CD4-positive, alpha-beta memory T cell (primary cell): ENCODE measurements around the gene OTUD6A. TPM values are rescaled to one million over a fixed set of nuclear protein-coding genes. Genes with fewer than 3 reads are reported as not detected.

Source experiments
- CTCF ChIA-PET: fragments of 350-600 bp; sonication (Branson Sonifier 250); formaldehyde crosslinking; loops from one replicate; lab custom pipeline; 2021; ENCODE audit warnings: inconsistent platforms; ENCODE audit not compliant: partially characterized antibody; lab: Charles Lee
- POLR2A ChIA-PET: fragments of 350-600 bp; sonication (Branson Sonifier 250); formaldehyde crosslinking; loops from one replicate; lab custom pipeline; 2021; ENCODE audit not compliant: partially characterized antibody; lab: Charles Lee
- DNase-seq, 5 donors: peaks; one replicate each; pipeline versions ENCODE4 v3.0.0 to v3.0.0-alpha.2; 2020 to 2022; ENCODE audit warnings: mixed read lengths in 1 of 5
- H3K27ac ChIP-seq: one replicate; pipeline ENCODE4 v1.7.0; 2013; ENCODE audit warnings: low read depth, low read length
- H3K27me3 ChIP-seq: 2 replicates; pipeline ENCODE4 v1.7.0; 2013; ENCODE audit warnings: mild to moderate bottlenecking, low read length, moderate library complexity; ENCODE audit not compliant: insufficient read depth
- H3K36me3 ChIP-seq: 2 replicates; pipeline ENCODE4 v1.7.0; 2013; ENCODE audit warnings: mild to moderate bottlenecking, low read length, moderate library complexity; ENCODE audit not compliant: insufficient read depth
- H3K4me1 ChIP-seq: 2 replicates; pipeline ENCODE4 v1.7.0; 2013; ENCODE audit warnings: mild to moderate bottlenecking, low read length, moderate library complexity; ENCODE audit not compliant: insufficient read depth
- H3K4me3 ChIP-seq, 2 donors: one replicate each; pipeline ENCODE4 v1.7.0; 2013; ENCODE audit warnings: low read length in 2 of 2, mild to moderate bottlenecking in 1 of 2
- H3K9me3 ChIP-seq, 2 donors: one replicate each; pipeline ENCODE4 v1.7.0; 2013; ENCODE audit warnings: low read length in 2 of 2, control low read depth in 1 of 2; ENCODE audit not compliant: control insufficient read depth in 1 of 2
- H3K27ac Mint-ChIP-seq, 7 donors: one replicate each; pipeline ENCODE4 v1.8.0; 2020 to 2021; ENCODE audit warnings: mixed read lengths in 7 of 7, mild to moderate bottlenecking in 6 of 7, inconsistent platforms in 3 of 7, moderate library complexity in 3 of 7
- H3K27me3 Mint-ChIP-seq, 2 donors: one replicate each; pipeline ENCODE4 v1.8.0; 2020 to 2021; ENCODE audit warnings: mixed read lengths in 2 of 2
- H3K36me3 Mint-ChIP-seq, 2 donors: one replicate each; pipeline ENCODE4 v1.8.0; 2020 to 2021; ENCODE audit warnings: mixed read lengths in 2 of 2, inconsistent platforms in 1 of 2, mild to moderate bottlenecking in 1 of 2
- H3K4me1 Mint-ChIP-seq, 4 donors: one replicate each; pipeline ENCODE4 v1.8.0; 2020 to 2021; ENCODE audit warnings: mixed read lengths in 4 of 4, mild to moderate bottlenecking in 1 of 4
- H3K4me3 Mint-ChIP-seq, 8 donors: one replicate each; pipeline ENCODE4 v1.8.0; 2020 to 2021; ENCODE audit warnings: mixed read lengths in 8 of 8, mild to moderate bottlenecking in 7 of 8, moderate library complexity in 6 of 8, inconsistent platforms in 3 of 8
- H3K9me3 Mint-ChIP-seq, 8 donors: one replicate each; pipeline ENCODE4 v1.8.0; 2020 to 2021; ENCODE audit warnings: mixed read lengths in 8 of 8, mild to moderate bottlenecking in 5 of 8, inconsistent platforms in 3 of 8, moderate library complexity in 1 of 8
- intact Hi-C: fragments of 100-400 bp; cut with micrococcal nuclease; formaldehyde crosslinking; loops from one replicate; pipeline ENCODE4 v1.15.1; 2023
- polyA plus RNA-seq, 2 donors: library from polyadenylated mRNA; unstranded; fragments of 300-500 nt; fragmentation: Illumina TruSeq; gene quantifications; one replicate each; pipeline ENCODE4 v1.2.3, GENCODE V29; 2021
- total RNA-seq, 2 experiments: library from RNA; stranded (reverse); gene quantifications; one replicate each; pipeline ENCODE4 v1.2.3, GENCODE V29; 2021

OTUD6A gene
- total and polyA plus RNA-seq, 4 experiments from 2014 or later: not detected

- no peak for DNase-seq
- Mint-ChIP-seq H3K4me3 (no peak overlapping the region), H3K36me3 (no peaks in the 10 kb centered on the region), H3K27me3 (no peaks in the 10 kb centered on the region), H3K9me3 (peaks cover 0 to 1% (median 0%) of the 10 kb centered on the region in 8 donors), H3K4me1 (peaks cover 5 to 15% (median 6%) of the 10 kb centered on the region in 4 donors), H3K27ac (no peak overlapping the region)
- no peak overlapping the region for H3K27ac ChIP-seq
- intact Hi-C loops: no loop called here
- H3K36me3 ChIP-seq: no peaks in the 10 kb centered on the region
- no peaks in the 10 kb centered on the region for H3K9me3 ChIP-seq
- H3K4me1 ChIP-seq: peaks cover 12% of the 10 kb centered on the region
- ChIA-PET POLR2A (no interaction called here), CTCF (no interaction called here)
- no peaks in the 10 kb centered on the region for H3K27me3 ChIP-seq
- no peak overlapping the region for H3K4me3 ChIP-seq
Measured at GRCh38 chrX:70034646-70035045, 27.6 kb upstream of the OTUD6A start.

- Histone ChIP-seq H3K4me1 (no peaks in the 10 kb centered on the region), H3K27me3 (no peaks in the 10 kb centered on the region), H3K9me3 (no peaks in the 10 kb centered on the region), H3K36me3 (no peaks in the 10 kb centered on the region), H3K4me3 (no peak overlapping the region), H3K27ac (no peak overlapping the region)
- intact Hi-C loops: no loop called here
- Mint-ChIP-seq H3K36me3 (no peaks in the 10 kb centered on the region), H3K4me1 (no peaks in the 10 kb centered on the region), H3K4me3 (no peak overlapping the region), H3K27me3 (no peaks in the 10 kb centered on the region), H3K27ac (no peak overlapping the region), H3K9me3 (no peaks in the 10 kb centered on the region)
- ChIA-PET CTCF (no interaction called here), POLR2A (no interaction called here)
- DNase-seq: no peak
Measured at GRCh38 chrX:70038515-70038914, 23.7 kb upstream of the OTUD6A start.

- Histone ChIP-seq H3K4me3 (no peak overlapping the region), H3K27me3 (no peaks in the 10 kb centered on the region), H3K36me3 (no peaks in the 10 kb centered on the region), H3K27ac (no peak overlapping the region), H3K4me1 (no peaks in the 10 kb centered on the region), H3K9me3 (no peaks in the 10 kb centered on the region)
- no peaks in the 10 kb centered on the region for H3K4me1 Mint-ChIP-seq
- H3K27me3 Mint-ChIP-seq: no peaks in the 10 kb centered on the region
- no peak overlapping the region for H3K4me3 Mint-ChIP-seq
- CTCF ChIA-PET: interaction anchor here (1.8 kb wide), 1 partner anchor 12 kb away, joined by 5 read pairs; no protein-coding TSS in a partner anchor
- intact Hi-C loops: no loop called here
- H3K36me3 Mint-ChIP-seq: no peaks in the 10 kb centered on the region
- POLR2A ChIA-PET: no interaction called here
- H3K9me3 Mint-ChIP-seq: no peaks in the 10 kb centered on the region
- no peak overlapping the region for H3K27ac Mint-ChIP-seq
- no peak for DNase-seq
Measured at GRCh38 chrX:70038951-70039350, 23.3 kb upstream of the OTUD6A start.

GRCh38 chrX:70039758-70040157, 22.5 kb upstream of the OTUD6A start:
- no peaks in the 10 kb centered on the region for H3K36me3 Mint-ChIP-seq
- no peaks in the 10 kb centered on the region for H3K4me1 Mint-ChIP-seq
- no peak overlapping the region for H3K27ac Mint-ChIP-seq
- intact Hi-C loops: no loop called here
- Histone ChIP-seq H3K4me1 (no peaks in the 10 kb centered on the region), H3K36me3 (no peaks in the 10 kb centered on the region), H3K27me3 (no peaks in the 10 kb centered on the region), H3K27ac (no peak overlapping the region), H3K4me3 (no peak overlapping the region), H3K9me3 (no peaks in the 10 kb centered on the region)
- ChIA-PET POLR2A (no interaction called here), CTCF (interaction anchor here (1.8 kb wide), 1 partner anchor 13 kb away, joined by 5 read pairs; no protein-coding TSS in a partner anchor)
- H3K9me3 Mint-ChIP-seq: no peaks in the 10 kb centered on the region
- no peak overlapping the region for H3K4me3 Mint-ChIP-seq
- H3K27me3 Mint-ChIP-seq: no peaks in the 10 kb centered on the region
- DNase-seq: no peak

- intact Hi-C loops: no loop called here
- Mint-ChIP-seq H3K4me3 (no peak overlapping the region), H3K27ac (peak overlapping the region in 1 of 7 donors; percentile 45), H3K27me3 (no peaks in the 10 kb centered on the region), H3K9me3 (no peaks in the 10 kb centered on the region), H3K4me1 (no peaks in the 10 kb centered on the region), H3K36me3 (no peaks in the 10 kb centered on the region)
- Histone ChIP-seq H3K4me1 (no peaks in the 10 kb centered on the region), H3K36me3 (no peaks in the 10 kb centered on the region), H3K27ac (no peak overlapping the region), H3K9me3 (no peaks in the 10 kb centered on the region), H3K27me3 (no peaks in the 10 kb centered on the region), H3K4me3 (no peak overlapping the region)
- no peak for DNase-seq
- POLR2A ChIA-PET: no interaction called here
- CTCF ChIA-PET: interaction anchor here (1.3 to 1.8 kb wide), 2 partner anchors 12 to 13 kb away, joined by 3 to 5 read pairs; no protein-coding TSS in a partner anchor
Measured at GRCh38 chrX:70041993-70042392, 20.3 kb upstream of the OTUD6A start.

- Mint-ChIP-seq H3K9me3 (no peaks in the 10 kb centered on the region), H3K4me3 (no peak overlapping the region), H3K36me3 (no peaks in the 10 kb centered on the region), H3K27ac (peak overlapping the region in 1 of 7 donors; percentile 78), H3K27me3 (no peaks in the 10 kb centered on the region), H3K4me1 (no peaks in the 10 kb centered on the region)
- H3K4me1 ChIP-seq: no peaks in the 10 kb centered on the region
- intact Hi-C loops: no loop called here
- ChIA-PET POLR2A (no interaction called here), CTCF (interaction anchor here (1.3 to 1.8 kb wide), 2 partner anchors 12 to 13 kb away, joined by 3 to 5 read pairs; no protein-coding TSS in a partner anchor)
- H3K4me3 ChIP-seq: no peak overlapping the region
- no peak overlapping the region for H3K27ac ChIP-seq
- H3K36me3 ChIP-seq: no peaks in the 10 kb centered on the region
- no peak for DNase-seq
- no peaks in the 10 kb centered on the region for H3K27me3 ChIP-seq
- H3K9me3 ChIP-seq: no peaks in the 10 kb centered on the region
Measured at GRCh38 chrX:70042399-70043371, 19.6 kb upstream of the OTUD6A start.

GRCh38 chrX:70043685-70044084, 18.6 kb upstream of the OTUD6A start:
- H3K27me3 ChIP-seq: no peaks in the 10 kb centered on the region
- Mint-ChIP-seq H3K4me3 (no peak overlapping the region), H3K36me3 (no peaks in the 10 kb centered on the region), H3K27ac (no peak overlapping the region), H3K4me1 (no peaks in the 10 kb centered on the region), H3K27me3 (no peaks in the 10 kb centered on the region), H3K9me3 (no peaks in the 10 kb centered on the region)
- no peaks in the 10 kb centered on the region for H3K9me3 ChIP-seq
- H3K36me3 ChIP-seq: no peaks in the 10 kb centered on the region
- DNase-seq: no peak
- ChIA-PET POLR2A (no interaction called here), CTCF (no interaction called here)
- H3K4me1 ChIP-seq: no peaks in the 10 kb centered on the region
- H3K27ac ChIP-seq: no peak overlapping the region
- intact Hi-C loops: no loop called here
- H3K4me3 ChIP-seq: no peak overlapping the region
